ENCODE data around the gene LPCAT2.

Gene LPCAT2

DNA sequence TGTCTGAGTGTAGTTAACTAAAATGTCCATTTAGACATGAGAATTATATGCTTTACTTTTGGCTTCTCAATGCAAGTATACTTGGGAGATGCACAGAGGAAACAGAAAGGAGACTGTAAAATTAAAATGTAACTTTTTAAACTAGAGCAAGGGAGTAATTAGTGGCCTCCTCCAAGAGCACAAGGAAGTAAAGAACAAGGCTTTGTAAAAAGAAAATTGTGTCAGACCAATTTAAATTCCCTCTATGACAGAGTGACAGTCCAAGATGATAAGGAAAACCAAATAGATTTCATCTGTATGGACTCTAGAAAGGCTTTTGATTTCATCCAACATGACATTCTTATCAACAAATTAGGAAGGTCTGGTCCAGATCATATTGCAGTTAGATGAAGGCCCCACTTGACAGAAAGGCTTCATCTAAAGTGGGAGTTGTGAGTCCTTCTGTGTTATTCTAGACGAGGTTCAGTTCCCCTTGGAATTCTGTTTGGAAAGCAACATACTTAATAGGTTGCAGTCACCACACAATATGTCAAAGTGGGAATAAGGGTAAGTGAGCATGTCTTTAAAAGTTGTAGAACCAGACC lies 51.2 kb downstream of the LPCAT2 start:
- no peak for DNase-seq

DNA sequence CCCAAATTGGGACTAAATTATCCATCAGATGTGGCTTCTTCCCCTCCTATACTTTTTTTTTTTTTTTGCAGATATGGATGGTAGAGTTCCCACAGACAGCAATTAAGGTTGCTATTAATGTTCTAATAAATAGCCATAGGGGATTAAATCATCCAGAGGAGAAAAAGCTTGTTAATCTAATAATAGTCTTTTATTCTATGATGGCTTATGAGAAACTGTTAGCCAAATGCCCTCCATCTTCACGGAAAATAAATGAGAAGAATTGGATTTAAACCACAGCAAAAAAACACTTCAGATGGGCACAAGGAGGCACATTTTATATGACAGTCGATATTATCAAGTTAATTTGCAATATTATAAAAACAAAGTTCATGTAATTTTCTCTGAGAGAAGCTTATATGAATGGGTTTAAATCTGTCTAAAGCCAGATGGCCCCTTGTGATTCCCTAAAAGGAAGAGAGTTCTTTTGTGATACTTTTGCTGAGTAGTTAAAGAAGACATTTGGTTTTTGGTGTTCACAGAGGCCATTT lies 52.5 kb downstream of the LPCAT2 start:
- no peak for DNase-seq

DNA sequence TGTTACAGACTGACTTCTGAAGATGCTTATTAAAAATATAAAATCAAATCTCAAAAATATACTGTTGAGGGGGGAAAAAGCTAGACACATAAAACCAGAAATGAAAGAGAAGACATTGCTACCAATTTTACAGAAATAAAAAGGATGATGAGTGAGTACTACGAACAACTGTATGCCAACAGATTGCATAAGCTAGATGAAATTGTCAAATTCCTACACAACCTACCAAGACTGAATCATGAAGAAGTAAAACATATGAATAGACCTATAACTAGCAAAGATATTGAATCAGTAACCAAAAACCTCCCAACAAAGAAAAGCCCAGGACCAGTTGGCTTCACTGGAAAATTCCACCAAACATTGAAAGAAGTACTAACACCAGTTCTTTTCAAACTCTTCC lies 54.1 kb downstream of the LPCAT2 start:
- DNase-seq = no peak

DNA sequence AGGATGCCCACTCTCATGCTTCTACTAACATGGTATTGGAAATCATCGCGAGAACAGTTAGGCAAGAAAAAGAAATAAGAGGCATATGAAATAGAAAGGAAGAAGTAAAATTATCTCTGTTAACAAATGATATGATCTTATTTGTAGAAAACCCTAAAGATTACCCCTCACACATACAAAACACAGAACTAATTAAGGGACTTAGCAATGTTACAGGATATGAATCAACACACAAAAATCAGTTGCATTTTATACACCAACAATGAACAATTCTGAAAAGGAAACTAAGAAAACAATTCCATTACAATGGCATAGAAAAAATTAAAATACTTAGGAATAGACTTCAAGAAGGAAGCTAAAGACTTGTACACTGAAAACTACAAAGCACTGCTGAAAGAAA lies 54.9 kb downstream of the LPCAT2 start:
- no peak for DNase-seq

DNA sequence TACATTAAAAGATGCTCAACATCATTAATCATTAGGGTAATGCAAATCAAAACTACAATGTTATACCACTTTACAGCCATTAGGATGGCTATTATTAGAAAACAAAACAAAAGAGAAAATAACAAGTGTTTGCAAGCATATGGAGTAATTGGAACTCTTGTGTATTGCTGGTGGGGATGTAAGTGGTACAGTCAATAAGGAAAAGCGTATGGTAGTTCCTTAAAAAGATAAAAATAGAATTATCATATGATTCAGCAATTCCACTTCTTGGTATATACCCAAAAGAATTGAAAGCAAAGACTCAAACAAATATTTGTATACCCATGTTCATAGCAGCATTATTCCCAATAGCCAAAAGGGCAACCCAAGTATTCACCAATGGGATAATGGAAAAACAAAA lies 56.2 kb downstream of the LPCAT2 start:
- no peak for DNase-seq

DNA sequence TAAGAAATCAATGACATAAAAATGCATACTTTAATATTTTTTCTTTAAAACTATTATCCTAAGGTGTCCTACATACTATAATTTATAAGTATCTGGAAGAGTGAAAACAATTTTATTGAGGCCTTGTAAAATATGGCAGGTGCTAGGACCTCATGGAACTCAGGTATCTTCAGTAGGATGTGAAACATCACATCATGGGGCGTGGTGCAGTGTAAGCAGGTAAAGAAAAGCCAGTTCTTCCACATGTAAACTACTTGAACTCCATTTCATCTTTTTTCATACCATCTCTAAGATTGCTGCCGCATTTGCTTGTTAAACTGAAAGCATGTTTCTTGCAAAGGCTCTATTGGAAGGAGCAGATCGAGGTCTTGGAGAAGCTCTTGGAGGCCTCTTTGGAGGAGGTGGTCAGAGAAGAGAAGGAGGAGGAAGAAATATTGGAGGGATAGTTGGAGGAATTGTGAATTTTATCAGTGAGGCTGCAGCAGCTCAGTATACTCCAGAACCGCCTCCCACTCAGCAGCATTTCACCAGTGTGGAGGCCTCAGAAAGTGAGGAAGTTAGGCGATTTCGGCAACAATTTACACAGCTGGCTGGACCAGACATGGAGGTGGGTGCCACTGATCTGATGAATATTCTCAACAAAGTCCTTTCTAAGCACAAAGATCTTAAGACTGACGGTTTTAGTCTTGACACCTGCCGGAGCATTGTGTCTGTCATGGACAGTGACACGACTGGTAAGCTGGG lies 57.7 kb downstream of the LPCAT2 start, which contains the start of gene CAPNS2:
TSS of gene CAPNS2 (plus strand) at position 253 of the 744 bp plus-strand sequence. CDS start at position 326, 73 bp downstream.
- no peak for DNase-seq

DNA sequence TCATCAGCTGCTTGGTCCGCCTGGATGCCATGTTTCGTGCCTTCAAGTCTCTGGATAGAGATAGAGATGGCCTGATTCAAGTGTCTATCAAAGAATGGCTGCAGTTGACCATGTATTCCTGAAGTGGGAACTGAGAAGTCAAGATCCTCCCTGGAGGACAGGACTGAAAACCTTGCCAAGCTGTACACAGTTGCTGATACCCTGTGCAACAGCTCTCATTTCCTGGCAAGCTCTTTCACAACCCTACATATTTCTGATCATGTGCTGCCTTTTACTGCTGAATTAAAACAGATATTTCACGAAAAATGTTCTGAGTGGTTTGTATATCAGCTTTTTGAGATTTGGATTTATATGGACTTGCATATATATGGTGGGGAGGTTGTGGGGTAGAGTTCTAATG lies 58.5 kb downstream of the LPCAT2 start:
- no peak for DNase-seq

DNA sequence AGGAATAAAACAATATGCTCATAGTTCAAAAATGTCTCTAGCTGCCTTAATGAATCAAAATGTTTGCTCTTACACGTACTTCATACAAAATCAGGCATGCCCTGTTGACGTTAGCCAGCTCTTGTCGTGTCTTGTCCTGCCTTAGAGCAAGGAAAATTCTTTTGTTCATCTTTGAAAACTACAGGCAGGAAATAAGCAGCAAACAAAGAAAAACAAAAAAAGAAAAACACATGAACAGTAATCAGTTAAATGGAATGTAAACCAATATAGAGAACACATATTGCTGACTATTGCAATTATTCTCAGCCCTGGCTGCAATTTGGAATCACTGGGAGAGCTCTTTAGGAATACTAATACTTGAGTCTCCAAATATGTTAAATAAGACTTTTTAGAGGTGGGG lies 59.3 kb downstream of the LPCAT2 start:
- no peak for DNase-seq

DNA sequence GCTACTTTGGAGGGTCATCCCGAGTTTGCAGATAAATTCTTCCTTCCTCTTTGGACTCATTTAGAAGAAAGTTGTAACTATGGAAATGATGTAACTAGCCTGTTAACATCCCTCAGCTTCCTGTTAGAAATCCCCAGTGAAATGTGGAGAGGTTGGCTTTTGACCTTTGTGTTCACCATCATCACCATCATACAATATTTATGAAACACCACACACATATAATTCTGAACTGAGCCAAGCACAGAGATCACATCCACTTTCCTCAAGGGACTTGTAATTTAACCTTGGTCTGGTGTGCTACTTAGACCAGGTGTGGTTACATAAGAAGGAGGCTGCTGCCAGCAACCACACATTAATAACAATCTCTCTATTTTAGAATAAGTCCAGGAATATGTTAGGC lies 60.2 kb downstream of the LPCAT2 start:
- no peak for DNase-seq

DNA sequence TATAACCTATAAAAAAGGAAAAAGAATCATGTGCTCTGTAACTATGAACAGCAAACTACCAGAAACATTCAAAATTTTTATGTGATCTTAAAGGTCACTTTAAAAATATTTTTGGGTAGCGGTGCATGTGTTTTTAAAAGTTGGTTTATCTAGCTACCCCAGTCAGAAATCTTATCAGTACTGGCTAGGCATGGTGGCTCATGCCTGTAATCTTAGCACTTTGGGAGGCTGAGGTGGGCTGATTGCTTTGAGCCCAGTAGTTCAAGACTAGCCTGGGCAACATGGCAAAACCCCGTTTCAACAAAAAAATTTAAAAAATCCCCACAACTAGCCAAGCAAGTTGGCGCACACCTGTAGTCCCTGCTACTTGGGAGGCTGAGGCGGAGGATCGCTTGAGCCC lies 61.3 kb downstream of the LPCAT2 start:
- DNase-seq = no peak

DNA sequence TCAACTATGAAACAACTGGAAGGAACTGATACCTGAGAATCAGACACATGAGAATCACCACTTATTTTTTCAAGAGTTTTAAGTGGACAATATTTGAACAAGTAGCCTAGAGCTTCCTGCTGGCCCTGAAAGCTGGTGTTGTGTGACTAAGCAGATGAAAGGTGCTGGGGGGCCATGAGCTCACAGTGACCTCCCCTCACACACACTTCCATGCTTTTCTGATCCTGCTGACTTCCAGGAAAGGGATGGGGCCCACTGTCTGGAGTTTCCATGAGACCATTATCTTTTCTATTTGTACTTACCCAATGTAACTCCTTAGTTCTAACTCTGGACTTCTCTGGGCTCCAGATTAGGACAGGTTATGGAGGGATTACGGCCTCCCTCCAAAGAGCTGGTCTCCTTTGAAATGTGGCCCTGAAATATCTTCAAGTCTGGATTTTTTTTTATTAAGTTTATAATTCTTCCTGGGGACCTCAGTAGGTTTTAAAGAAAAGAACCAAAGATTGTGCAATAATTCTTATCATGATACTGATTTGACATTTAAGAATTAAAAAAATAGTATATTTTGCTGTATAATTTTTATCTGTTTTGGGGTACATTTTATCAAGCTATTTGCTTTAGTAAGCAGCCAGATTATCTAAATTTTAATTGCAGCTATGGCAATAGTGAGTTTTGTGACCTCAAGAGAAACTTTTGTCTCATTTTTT lies 62.5 kb downstream of the LPCAT2 start:
- no peak for DNase-seq

DNA sequence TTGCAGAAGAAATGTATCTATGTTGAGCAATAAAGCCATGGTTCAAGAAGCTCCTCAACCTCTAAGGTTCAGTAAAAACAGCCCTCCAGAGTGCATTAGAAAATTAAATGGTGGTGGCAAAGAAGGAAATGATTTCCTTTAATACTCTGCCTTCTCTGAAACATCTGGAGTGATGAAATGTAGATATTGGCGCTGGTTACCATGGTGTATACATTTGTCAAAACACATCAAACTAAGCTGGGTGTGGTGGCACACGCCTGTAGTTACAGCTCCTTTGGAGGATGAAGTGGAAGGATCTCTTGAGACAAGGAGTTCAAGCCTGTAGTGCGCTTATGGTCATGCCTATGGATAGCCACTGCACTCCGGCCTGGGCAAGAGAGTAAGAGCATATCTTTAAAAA lies 63.6 kb downstream of the LPCAT2 start:
- no peak for DNase-seq

DNA sequence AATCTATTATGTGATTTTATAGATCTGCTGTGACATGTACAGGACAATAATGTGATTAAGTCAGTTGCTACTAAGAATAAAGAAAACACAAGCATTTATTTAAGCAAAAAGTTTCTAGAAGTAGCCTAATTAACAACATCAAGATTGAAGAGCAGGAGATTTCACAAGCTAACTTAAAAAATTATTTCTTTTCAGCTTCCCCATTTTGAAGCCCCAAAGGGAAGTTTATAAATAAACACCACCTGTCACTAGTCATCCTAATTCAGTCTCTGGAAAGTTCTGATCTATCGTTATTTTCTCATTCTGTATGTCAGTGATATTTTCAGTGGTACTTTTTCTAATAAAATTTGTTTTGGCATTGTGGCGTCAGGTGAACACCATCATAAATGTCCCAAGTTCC lies 65.9 kb downstream of the LPCAT2 start:
- no peak for DNase-seq

DNA sequence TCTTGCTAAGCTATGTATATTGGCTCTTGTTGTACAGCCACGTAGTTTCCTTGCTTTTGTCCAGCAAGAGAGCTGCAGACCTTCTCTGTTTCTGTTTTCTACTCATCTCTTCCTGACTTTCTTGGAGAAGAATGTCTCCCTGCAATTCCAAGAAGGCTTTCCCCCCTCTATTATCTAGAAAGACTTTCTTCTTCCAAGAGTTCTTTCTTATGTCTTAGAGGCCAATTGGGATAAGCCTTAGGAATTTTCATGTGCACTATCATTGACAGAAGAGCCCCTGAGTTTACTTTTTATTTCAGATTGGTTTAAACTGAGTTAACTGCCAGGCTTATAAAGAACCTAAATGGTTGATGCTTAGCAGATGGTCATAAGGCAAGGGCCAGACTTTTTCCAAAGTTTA lies 66.6 kb downstream of the LPCAT2 start:
- DNase-seq = no peak

DNA sequence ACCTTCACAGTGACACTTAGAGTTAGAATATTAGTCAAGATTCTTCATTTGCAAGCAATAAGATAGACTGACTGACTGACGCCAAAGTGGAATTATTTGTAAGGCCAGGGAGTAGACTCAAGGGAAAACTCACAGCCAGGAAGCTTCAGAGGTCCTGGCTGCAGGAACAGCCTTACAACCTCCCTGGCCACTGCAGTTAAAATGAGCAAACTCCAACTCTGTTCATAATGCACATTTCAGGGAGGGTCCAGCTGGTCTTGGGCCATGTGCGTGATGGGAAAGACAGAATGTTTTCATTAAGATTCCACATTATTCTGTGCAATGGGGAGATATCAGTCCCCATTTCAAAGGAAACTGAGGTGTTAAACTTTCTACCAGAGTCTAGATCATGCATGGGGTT lies 67.5 kb downstream of the LPCAT2 start:
- DNase-seq = no peak

DNA sequence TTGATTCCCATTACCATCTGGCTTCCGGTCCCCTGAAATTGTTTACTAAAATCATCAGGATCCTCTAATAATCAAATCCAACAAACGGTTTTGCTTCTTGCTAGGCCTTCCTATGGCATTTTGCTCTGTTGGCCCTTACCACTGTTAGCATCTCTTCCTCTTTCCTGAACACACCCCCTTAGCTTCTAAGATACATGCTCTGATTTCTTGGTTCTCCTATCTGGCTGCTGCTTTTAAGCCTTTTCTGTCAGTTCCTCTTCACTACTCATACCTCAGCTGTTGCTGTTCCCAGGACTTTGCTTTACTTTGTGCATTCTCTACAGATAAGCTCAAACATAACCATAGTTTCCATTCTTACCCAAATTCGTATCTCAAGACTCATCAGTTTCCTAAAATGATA lies 69.0 kb downstream of the LPCAT2 start:
- no peak for DNase-seq

DNA sequence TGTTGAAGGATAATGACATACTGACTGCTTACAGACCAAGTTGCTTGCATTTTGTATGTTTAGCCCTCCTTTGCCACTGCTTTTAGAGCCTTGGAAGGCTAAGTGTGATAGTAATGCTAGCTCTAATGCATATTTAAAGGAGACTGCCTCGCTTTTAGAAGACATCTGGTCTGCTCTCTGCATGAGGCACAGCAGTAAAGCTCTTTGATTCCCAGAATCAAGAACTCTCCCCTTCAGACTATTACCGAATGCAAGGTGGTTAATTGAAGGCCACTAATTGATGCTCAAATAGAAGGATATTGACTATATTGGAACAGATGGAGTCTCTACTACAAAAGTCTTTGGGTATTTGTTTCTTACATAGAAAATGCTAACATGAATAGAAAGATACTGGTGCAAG lies 76.8 kb downstream of the LPCAT2 start:
- DNase-seq = no peak

DNA sequence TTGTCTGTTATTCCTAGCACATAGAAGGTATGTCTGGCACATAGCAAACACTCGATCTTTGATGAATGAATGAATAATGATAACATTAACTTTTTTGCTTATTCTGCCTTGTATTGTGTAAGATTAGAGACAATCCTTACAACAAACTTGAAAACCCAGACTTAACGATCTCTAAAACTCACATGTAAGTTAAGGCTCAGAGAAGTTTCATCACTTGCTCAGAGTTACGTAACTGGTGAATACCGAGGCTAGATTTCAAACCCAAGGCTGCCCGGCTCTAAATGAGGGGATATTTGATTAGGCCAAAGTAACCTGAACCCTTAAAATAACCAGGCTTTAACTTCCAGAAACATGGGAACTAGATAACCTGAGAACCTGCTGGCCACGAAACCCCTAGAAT lies 79.9 kb downstream of the LPCAT2 start:
- DNase-seq = no peak

DNA sequence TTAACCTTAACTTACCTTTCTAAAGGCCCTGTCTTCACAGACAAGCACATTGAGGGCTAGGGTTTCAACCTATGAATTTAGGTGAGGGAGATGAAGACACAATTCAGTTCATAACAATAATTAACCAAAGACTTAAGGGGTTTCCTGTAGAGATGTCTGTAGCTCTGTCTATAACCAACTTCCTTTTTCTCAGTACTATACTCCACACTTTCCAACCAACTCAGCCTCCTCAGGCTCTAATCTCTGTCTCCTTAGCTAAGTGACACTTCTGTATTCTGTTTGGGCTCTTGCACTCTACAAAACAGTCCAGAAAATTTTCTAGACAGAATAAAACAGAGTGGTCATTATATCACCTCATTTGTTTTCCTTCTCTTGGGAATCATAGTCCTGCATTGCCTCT lies 83.4 kb downstream of the LPCAT2 start:
- no peak for DNase-seq

DNA sequence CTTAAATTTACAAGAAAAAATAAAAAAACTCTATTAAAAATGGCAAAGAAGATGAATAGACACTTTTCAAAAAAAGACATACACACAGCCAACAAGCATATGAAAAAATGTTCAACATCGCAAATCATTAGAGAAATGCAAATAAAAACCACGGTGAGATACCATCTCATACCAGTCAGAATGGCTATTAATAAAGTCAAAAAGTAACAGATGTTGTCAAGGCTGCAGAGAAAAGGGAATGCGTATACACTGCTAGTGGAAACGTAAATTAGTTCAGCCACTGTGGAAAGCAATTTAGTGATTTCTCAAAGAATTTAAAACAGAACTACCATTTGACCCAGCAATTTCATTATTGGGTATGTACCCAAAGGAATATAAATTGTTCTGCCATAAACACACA lies 89.1 kb downstream of the LPCAT2 start:
- DNase-seq = no peak

DNA sequence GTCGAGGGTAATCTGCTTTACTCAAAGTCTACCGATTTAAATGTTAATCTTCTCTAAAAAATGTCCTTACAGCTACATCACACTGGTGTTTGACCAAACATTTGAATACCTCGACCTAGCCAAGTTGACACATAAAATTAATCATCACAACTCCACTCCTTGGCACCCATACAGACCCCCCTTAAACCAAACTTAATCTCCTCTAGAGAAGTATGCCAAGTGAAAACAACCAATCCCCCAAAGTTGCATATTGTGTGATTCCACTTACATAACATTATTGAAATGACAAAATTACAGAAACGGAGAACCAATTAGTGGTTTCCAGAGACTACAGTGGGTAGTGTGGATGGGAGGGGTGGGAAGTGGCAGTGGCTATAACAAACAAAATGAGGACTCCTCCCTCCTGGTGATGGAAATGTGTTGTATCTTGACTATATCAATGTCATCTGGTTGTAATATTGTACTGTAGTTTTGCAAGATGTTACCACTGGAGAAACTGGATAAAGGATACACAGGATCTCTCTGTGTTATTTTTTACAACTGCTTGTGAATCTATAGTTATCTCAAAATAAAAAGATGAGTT lies 97.0 kb downstream of the LPCAT2 start:
- DNase-seq = no peak

DNA sequence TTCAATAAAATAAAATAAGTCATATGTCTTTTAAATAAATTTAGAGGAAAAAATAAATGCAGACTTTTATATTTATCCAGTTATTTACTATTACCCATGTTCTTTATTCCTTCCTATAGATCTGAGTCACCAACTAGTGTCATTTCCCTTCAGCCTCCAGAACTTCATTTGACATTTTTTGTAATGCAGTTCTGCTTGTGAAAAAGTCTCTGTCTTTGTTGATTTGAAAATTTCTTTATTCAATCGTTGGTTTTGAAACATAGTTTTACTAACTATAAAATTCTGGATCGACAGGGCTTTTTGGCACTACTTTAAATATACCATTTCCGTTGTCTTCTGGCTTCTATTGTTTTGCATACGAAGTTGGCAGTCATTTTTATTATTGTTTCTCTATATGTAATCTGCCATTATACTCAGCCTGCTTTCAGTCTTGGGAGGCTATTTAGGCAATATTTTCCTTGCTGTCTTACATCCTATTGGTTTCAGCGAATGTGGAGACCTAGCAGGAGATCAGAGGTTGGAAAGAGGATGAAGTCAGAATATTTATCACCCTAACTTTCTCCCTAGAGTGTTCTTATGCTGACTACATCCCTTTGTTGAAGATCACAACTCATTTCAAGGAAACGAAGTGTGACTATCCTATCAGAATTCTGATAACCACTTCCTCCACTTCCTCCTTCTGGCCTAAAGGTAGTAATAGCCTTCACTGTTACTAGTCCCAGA lies 104.9 kb downstream of the LPCAT2 start:
- DNase-seq = no peak

DNA sequence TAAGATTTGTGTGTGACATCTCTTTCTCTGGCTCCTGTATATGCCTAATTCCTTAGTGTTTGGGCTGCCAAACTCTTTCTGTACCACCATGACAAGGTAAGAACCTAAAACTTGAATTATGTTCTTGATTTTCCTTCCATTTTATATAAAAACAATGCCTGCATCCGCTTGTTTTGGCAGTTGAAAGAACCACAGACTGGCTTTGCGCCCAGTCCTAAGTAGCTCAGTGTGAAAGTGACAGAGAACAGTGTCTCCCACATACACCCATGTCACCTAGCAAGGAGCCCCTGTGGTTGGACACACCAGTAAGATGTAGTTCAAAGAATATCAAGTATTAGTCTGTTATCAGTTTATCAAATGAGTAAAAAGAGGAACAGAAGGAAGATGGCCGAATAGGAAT lies 106.2 kb downstream of the LPCAT2 start:
- DNase-seq = no peak
